NCI-H2227 (cell line): Measurements from ENCODE around the gene PIGS.
A peak's percentile ranks its signal among the peaks of the same experiment; 100 is the strongest.

Experiments used
- DNase-seq: peaks from one replicate; lab custom pipeline; 2025; ENCODE audit not compliant: unreplicated experiment; lab: John Stamatoyannopoulos, UW

PIGS gene

DNA sequence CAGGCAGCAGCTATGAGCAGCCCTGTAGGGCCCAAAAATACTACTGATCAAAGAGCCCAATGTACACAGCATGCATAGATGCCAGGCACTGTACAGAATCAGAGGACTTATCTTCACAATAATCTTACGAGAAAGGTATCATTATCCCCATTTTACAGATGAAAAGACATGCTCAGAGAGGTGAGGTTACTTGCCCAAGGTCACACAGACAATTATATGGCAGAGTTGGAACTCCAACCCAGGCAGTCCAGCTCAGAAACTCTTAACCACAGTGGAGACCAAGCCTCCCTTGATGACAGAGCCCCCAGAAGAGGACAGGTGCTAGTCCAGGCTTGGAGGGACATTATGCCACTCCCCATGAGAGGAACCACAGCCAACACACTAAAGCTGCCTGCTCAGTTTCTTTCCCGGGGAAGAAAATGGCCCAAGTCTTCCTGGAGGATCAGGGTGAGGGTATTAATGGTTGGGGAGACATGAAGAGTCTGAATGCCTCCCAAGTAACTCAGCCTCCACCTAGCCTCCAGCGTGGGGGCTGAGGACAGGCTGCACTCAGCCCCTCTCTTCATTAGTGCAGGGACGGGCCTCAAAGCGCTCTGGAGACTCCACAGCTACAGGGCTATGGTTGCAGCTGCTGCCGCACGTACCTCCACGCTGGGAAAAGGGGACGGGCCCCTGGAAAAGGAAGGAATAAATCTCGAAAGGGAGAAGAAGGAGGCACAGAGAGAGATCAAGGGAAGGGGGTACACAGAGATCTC lies 19.7 kb downstream of the PIGS start:
- peak; percentile 18 for DNase-seq

GRCh38 chr17:28550858-28551257 lies 20.5 kb downstream of the PIGS start:
- no peak for DNase-seq

DNA sequence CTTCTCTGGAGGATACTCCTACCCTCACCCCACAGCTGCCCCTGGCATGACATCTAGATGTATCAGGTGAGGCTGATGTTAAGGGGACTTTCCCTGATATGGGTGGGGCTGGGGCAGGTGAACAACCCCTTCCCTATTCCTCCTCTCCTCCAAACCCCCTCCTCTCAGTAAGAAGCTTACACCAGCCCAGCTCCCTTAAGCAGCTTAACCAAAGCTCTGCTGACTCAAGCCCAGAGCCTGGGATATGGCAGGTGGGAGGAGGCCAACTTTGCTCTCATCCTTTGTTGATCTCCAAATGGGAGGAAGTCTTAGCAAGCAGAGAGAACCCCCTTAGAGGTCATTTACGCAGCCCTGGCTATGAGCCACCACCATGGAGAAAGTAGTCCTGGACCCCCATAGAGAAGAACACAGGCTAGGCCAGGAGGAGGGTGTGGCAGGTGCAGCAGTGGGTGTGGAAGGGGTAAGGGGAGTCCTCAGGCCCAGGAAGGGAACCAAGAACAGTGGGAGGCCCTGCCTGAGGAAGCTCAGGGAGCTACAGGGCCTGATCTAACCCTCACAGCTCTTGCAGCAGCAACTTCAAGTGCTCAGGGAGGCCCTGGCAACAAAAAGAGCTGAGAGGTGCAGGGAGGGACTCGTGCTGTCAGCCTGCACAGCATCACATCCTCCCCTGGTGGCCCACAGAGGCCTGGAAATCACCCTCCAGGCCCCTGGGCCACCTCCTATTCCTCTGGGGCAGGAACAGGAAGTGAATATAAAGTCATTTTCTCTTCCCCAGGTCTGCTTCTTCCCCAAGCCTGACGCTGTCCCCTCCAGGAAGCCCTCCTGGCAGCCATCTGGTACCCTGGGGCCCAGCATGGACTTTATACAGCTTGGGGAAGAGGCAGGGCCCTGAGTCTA lies 21.8 kb downstream of the PIGS start:
- DNase-seq: no peak

DNA sequence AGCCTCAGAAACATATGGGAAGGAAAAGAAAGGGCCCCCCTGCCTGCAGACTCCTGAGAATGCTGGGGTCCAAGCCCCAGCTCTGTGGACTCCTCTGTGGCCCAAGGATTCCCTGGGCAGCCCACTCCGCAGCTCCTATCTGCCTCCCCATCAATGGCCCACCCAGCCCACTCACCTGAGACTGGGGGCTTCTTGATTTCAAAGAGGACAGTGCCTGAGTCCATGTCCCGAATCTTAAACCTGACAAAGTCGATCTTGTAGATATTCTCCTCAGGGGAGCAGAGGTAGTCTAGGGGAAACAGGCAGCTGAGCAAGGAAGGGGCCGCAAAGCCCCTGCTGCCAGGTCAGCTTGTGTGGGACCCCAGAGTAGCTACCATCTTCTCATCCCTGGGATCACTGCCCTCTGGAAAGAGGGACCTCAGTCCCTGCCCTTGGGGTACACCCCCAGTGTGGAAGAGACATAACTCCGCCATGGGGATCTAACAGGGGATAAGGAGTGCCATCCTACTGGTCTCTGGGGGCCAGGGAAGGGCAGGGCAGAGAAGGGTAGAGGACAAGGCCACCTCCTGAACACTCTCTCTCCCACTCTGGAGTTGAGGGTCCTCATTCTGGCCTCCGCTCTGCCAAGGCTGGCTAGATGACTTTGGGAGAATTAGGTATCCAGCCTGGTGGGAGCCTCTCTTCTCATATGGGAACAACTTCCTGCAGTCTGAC lies 22.8 kb downstream of the PIGS start:
- DNase-seq: no peak

DNA sequence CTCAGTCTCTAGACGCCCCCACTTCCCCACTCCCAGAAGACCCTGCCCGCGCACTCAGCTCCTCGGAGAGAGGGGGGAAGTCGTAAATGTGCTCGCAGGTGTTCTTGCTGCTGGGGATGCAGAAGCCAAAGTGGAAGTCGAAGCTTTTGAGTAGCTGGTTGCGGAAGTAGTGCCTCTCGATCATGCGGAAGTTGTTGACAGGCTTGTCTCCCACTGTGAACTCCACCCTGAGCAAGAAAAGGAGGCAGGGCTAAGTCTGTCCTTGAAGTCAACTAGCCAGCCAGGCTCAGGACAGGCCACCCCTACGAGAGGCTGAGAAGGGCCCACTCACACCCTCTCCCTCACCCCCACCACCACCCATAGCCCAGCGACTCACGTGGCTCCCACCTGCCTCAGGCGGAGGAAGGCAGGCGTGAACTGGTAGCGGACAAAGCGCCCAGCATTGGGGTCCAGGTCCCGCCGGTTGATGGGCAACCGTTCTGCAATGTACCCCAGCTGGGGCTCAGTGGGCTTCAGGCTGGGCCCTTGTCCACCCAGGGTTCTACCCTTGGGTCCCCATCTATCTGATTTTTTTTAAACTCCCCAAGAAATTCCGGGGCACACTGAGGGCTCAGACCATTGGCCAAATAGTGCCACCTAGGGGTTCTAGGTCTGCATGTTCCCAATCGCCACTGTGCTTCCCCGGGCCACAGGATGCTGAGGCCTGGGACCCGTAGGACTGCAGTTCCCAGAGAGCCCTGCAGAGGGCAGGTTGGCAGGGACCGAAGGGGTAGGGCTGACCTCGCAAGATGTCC lies 23.5 kb downstream of the PIGS start:
- DNase-seq: peak; percentile 62

GRCh38 chr17:28547096-28547622 lies 24.2 kb downstream of the PIGS start:
- no peak for DNase-seq

- DNase-seq: no peak
These were observed 25.4 kb downstream of the PIGS start for GRCh38 chr17:28545787-28546415.

GRCh38 chr17:28545141-28545503 lies 26.2 kb downstream of the PIGS start:
- no peak for DNase-seq

- no peak for DNase-seq
These were observed 26.8 kb downstream of the PIGS start for GRCh38 chr17:28544402-28545140.

- no peak for DNase-seq
These were observed 29.9 kb downstream of the PIGS start for GRCh38 chr17:28541439-28541838.

GRCh38 chr17:28540231-28540630 lies 31.1 kb downstream of the PIGS start:
- DNase-seq: no peak

DNA sequence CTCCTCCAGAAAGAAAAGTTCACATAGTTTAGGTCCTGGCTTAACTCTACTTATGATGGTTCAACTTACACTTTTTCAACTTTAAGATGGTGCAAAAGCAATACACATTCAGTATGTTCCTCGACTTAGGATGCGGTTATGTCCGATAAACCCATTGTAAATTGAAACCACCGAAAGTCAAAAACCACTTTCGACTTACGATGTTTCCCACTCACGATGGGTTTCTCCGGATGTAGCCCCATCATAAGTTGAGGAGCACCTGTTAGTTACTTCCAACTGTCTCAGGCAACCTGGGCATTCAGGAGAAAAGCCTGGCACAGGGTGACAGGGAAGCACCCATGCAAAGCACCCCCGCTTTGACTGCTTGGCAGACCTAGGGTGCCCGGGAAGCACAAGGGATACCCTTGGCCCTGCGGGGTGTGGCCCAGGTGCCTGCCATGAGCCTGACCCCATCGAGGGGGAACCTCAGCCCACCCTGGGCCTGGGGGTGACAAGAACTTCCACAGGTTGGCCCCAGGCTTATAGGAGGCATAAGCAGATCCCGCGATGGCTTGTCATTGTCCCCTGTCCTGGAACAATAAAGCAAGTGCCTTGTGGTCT lies 32.9 kb downstream of the PIGS start:
- no peak for DNase-seq

DNA sequence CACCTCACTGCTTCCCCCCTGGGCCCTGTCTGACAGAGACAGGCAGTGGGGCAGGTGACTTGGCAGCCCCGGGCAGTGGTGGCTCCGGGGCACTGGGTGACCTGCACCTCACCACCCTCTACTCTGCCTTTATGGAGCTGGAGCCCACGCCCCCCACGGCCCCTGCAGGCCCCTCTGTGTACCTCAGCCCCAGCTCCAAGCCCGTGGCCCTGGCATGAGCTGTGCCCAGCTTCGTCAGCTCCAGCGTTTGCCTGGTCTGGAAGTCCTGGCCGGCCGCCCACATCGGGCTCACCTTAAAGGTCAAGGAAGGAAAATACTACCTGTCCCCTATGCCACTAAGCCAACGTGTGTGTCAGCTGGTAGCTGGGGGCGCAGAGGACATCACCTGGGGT lies 34.1 kb downstream of the PIGS start:
- no peak for DNase-seq

DNA sequence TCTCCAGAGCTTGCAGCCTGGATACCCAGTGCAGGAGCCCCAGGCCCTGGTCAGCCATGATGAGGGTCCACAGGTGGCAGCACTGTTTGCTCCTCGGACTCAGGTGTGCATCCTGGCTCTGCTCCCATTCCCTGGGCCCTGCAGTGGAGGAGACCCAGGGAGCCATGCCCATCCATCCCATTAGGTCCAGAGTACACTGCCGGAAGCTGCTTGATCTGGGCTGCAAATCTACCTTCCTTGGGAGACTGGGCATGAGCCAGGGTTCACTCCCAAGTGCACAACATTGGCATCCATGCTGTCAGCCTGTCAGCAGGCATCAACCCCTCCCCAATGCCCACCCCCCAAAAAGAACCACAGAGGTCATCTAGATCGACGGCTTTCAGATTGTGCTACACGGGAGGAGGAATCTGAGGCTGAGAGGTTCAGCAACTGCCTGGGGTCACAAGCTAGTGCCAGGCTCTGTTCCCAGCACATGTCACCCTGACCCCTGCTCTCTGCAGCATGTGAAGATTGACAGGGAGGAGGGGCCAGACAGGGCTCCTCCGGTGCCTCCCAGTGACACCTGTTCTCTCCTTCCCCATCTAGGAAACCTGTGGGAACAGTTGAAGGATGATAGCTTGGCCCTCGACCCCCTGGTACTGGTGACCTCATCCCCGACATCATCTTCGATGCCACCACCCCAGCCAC lies 34.6 kb downstream of the PIGS start:
- no peak for DNase-seq

- no peak for DNase-seq
These were observed 36.5 kb downstream of the PIGS start for GRCh38 chr17:28534740-28535375.

GRCh38 chr17:28533091-28533807 lies 38.1 kb downstream of the PIGS start:
- no peak for DNase-seq
